ENCODE data around the gene PRKCG.
"Not testable (repeated sequence)": the region's sequence is repeated elsewhere in the genome, so short reads cannot be mapped to it uniquely, and the experiment has no call there.

The PRKCG gene

GRCh38 chr19:53944416-53944815 lies 62.4 kb downstream of the PRKCG start:
- no peak for DNase-seq (ENCODE audit: low read depth)

- DNase-seq (ENCODE audit: low read depth): no peak
Measured at GRCh38 chr19:53944933-53945332, 62.9 kb downstream of the PRKCG start.

- DNase-seq (ENCODE audit: low read depth): peak; percentile 33
Measured at GRCh38 chr19:53945441-53945840, 63.4 kb downstream of the PRKCG start.

GRCh38 chr19:53945998-53946397 lies 64.0 kb downstream of the PRKCG start:
- DNase-seq (ENCODE audit: low read depth): no peak

GRCh38 chr19:53947624-53948023 lies 65.6 kb downstream of the PRKCG start:
- peak; percentile 51 for DNase-seq (ENCODE audit: low read depth)

- DNase-seq (ENCODE audit: low read depth): not testable (repeated sequence)
Measured at GRCh38 chr19:53948611-53949010, 66.6 kb downstream of the PRKCG start.

- no peak for DNase-seq (ENCODE audit: low read depth)
Measured at GRCh38 chr19:53951436-53951835, 69.4 kb downstream of the PRKCG start.

- DNase-seq (ENCODE audit: low read depth): no peak
Measured at GRCh38 chr19:53951947-53952346, 70.0 kb downstream of the PRKCG start.

GRCh38 chr19:53953383-53953782 lies 71.4 kb downstream of the PRKCG start:
- no peak for DNase-seq (ENCODE audit: low read depth)

All from ELR (cell line).